Measurements from ENCODE around the gene CPB2. TPM values are rescaled to one million over a fixed set of nuclear protein-coding genes. Genes with fewer than 3 reads are reported as not detected.

CPB2 gene
- total RNA-seq, 2 donors from 2014 or later = not detected

DNA sequence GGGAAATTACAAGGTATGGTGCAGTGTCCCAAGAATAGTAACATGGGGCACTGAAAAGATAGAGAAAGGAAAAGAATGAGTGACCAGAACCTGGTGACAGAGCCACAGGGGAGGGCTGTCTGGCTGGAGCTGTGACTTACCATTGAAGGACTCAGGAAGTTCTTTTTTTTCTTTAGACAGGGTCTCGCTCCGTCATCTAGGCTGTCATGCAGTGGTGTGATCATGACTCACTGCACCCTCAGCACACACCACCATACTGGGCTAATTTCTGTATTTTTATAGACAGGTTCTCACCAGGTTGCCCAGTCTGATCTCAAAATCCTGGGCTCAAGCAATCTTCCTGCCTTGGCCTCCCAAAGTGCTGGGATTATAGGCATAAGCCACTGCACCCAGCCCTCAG, 8.8 kb upstream of the CPB2 start:
- WGBS, 2 experiments (ENCODE audit: insufficient coverage in 1 of 2, insufficient read length in 1 of 2) = 69 to 92% methylated on average over 2 of the region's 2 CpGs
- H3K9me3 ChIP-seq (ENCODE audit: control insufficient read depth, low read length) = no peaks in the 10 kb centered on the region
- H3K4me3 Mint-ChIP-seq = no peak overlapping the region
- H3K27me3 ChIP-seq (ENCODE audit: control insufficient read depth, insufficient read depth, low read length, poor library complexity, severe bottlenecking) = no peaks in the 10 kb centered on the region
- H3K27ac ChIP-seq (ENCODE audit: low read depth, low read length) = no peak overlapping the region
- H3K4me1 Mint-ChIP-seq = no peaks in the 10 kb centered on the region
- no peak overlapping the region for H3K27ac Mint-ChIP-seq
- H3K4me3 ChIP-seq (ENCODE audit: low read length) = no peak overlapping the region
- H3K36me3 Mint-ChIP-seq (ENCODE audit: low read depth) = no peaks in the 10 kb centered on the region
- no peak for TF ChIP-seq CTCF (conservative IDR thresholded peaks at IDR 0.05)
- H3K9ac ChIP-seq (ENCODE audit: extremely low read depth, low read length, poor library complexity, severe bottlenecking) = no peak overlapping the region
- H3K9me3 Mint-ChIP-seq = no peaks in the 10 kb centered on the region
- no peaks in the 10 kb centered on the region for H3K36me3 ChIP-seq (ENCODE audit: control insufficient read depth, insufficient read depth, low read length)
- H3K27me3 Mint-ChIP-seq (ENCODE audit: insufficient read depth) = no peaks in the 10 kb centered on the region
- H3K4me1 ChIP-seq (ENCODE audit: control insufficient read depth, insufficient read depth, low read length) = no peaks in the 10 kb centered on the region
- no peak for DNase-seq

GRCh38 chr13:46111151-46111550, 6.3 kb upstream of the CPB2 start:
- TF ChIP-seq CTCF (conservative IDR thresholded peaks at IDR 0.05) = no peak
- Mint-ChIP-seq H3K9me3 (no peaks in the 10 kb centered on the region), H3K27me3 (ENCODE audit: insufficient read depth) (no peaks in the 10 kb centered on the region), H3K4me3 (no peak overlapping the region), H3K4me1 (peaks cover 3% of the 10 kb centered on the region), H3K36me3 (ENCODE audit: low read depth) (no peaks in the 10 kb centered on the region), H3K27ac (no peak overlapping the region)
- Histone ChIP-seq H3K27ac (ENCODE audit: low read depth, low read length) (no peak overlapping the region), H3K4me1 (ENCODE audit: control insufficient read depth, insufficient read depth, low read length) (no peaks in the 10 kb centered on the region), H3K9ac (ENCODE audit: extremely low read depth, low read length, poor library complexity, severe bottlenecking) (no peak overlapping the region), H3K27me3 (ENCODE audit: control insufficient read depth, insufficient read depth, low read length, poor library complexity, severe bottlenecking) (no peaks in the 10 kb centered on the region), H3K9me3 (ENCODE audit: control insufficient read depth, low read length) (no peaks in the 10 kb centered on the region), H3K36me3 (ENCODE audit: control insufficient read depth, insufficient read depth, low read length) (no peaks in the 10 kb centered on the region), H3K4me3 (ENCODE audit: low read length) (no peak overlapping the region)
- DNase-seq = no peak

GRCh38 chr13:46109451-46109850, 4.6 kb upstream of the CPB2 start:
- Mint-ChIP-seq H3K36me3 (ENCODE audit: low read depth) (no peaks in the 10 kb centered on the region), H3K27ac (no peak overlapping the region), H3K27me3 (ENCODE audit: insufficient read depth) (no peaks in the 10 kb centered on the region), H3K9me3 (no peaks in the 10 kb centered on the region), H3K4me1 (peaks cover 3% of the 10 kb centered on the region), H3K4me3 (no peak overlapping the region)
- Histone ChIP-seq H3K9ac (ENCODE audit: extremely low read depth, low read length, poor library complexity, severe bottlenecking) (no peak overlapping the region), H3K9me3 (ENCODE audit: control insufficient read depth, low read length) (no peaks in the 10 kb centered on the region), H3K4me3 (ENCODE audit: low read length) (no peak overlapping the region), H3K27me3 (ENCODE audit: control insufficient read depth, insufficient read depth, low read length, poor library complexity, severe bottlenecking) (no peaks in the 10 kb centered on the region), H3K36me3 (ENCODE audit: control insufficient read depth, insufficient read depth, low read length) (no peaks in the 10 kb centered on the region), H3K4me1 (ENCODE audit: control insufficient read depth, insufficient read depth, low read length) (no peaks in the 10 kb centered on the region), H3K27ac (ENCODE audit: low read depth, low read length) (no peak overlapping the region)
- DNase-seq = no peak
- no peak for TF ChIP-seq CTCF (conservative IDR thresholded peaks at IDR 0.05)
- WGBS, 2 experiments (ENCODE audit: insufficient coverage in 1 of 2, insufficient read length in 1 of 2) = 78 to 86% methylated on average over 2 to 4 of the region's 4 CpGs
